Aorta (tissue), 5 donors: Measurements from ENCODE around the gene UBR1. TPM values are rescaled to one million over a fixed set of nuclear protein-coding genes. Genes with fewer than 3 reads are reported as not detected.
A peak's percentile ranks its signal among the peaks of the same experiment; 100 is the strongest.

Source experiments
- ATAC-seq: fragments of 200-7000 bp; cut with Tn5 transposase; one replicate; pipeline ENCODE4 v1.9.1; 2022; ENCODE audit warnings: moderate library complexity; ENCODE audit not compliant: low FRiP score
- DNase-seq, 2 donors: peaks; one replicate each; pipeline ENCODE4 v3.0.0-alpha.2; 2020
- H3K27ac ChIP-seq, 2 donors: one replicate each; pipeline ENCODE4 v1.5.1; 2013; ENCODE audit warnings: low read length in 2 of 2, mild to moderate bottlenecking in 2 of 2, moderate library complexity in 2 of 2, control low read depth in 1 of 2, inconsistent platforms in 1 of 2, low read depth in 1 of 2
- H3K27me3 ChIP-seq, 2 donors: one replicate each; pipeline ENCODE4 v1.6.1; 2013; ENCODE audit warnings: control low read depth in 1 of 2, low read length in 1 of 2, mild to moderate bottlenecking in 1 of 2, moderate library complexity in 1 of 2; ENCODE audit not compliant: insufficient read depth in 2 of 2, control insufficient read depth in 1 of 2
- H3K36me3 ChIP-seq, 2 donors: one replicate each; pipeline ENCODE4 v1.6.1; 2013; ENCODE audit warnings: control low read depth in 1 of 2, low read length in 1 of 2, mild to moderate bottlenecking in 1 of 2; ENCODE audit not compliant: insufficient read depth in 2 of 2, control insufficient read depth in 1 of 2
- H3K4me1 ChIP-seq, 2 donors: one replicate each; pipeline ENCODE4 v1.6.1; 2013; ENCODE audit warnings: low read length in 2 of 2, control low read depth in 1 of 2, mild to moderate bottlenecking in 1 of 2, moderate library complexity in 1 of 2; ENCODE audit not compliant: insufficient read depth in 2 of 2, control insufficient read depth in 1 of 2
- H3K4me3 ChIP-seq, 2 donors: one replicate each; pipeline ENCODE4 v1.5.1; 2013; ENCODE audit warnings: low read length in 2 of 2, control low read depth in 1 of 2, mild to moderate bottlenecking in 1 of 2
- H3K9me3 ChIP-seq: one replicate; pipeline ENCODE4 v1.6.1; 2013; ENCODE audit warnings: mild to moderate bottlenecking, low read length; ENCODE audit not compliant: control insufficient read depth
- WGBS, 2 donors: extraction: QIAGEN DNeasy Blood & Tissue Kit; methylation state at CpG; one replicate each; pipeline ENCODE4 v1.1.7; 2013; 5-methylcytosine and 5-hydroxymethylcytosine counted together
- intact Hi-C, 2 donors: fragments of 100-400 bp; cut with DNase I; formaldehyde crosslinking; loops; one replicate each; pipeline versions ENCODE4 v1.14.2 to v1.15.0; 2022
- polyA plus RNA-seq, 2 donors: library from polyadenylated mRNA; stranded (reverse); fragments of 200-250 nt; gene quantifications; one replicate each; pipeline ENCODE4 v1.2.3, GENCODE V29; 2013
- total RNA-seq, 2 donors: library from RNA; stranded (reverse); fragmentation: NEBNext Ultra II Directional; extraction: Animal tissue kit (Norgen Biotek cat#: 25700); gene quantifications; one replicate each; pipeline ENCODE4 v1.2.1, GENCODE V29; 2021
- donor health status: healthy with polysubstance abuse.
- donor health status: Bipolar disorder and iron deficiency.
- donor health status: DM: no; HTN: no; CAD: no.
- donor health status: DM: no; HTN: no; CAD: no.
- donor health status: DM: yes; HTN: yes; CAD: no.

The UBR1 gene
- total and polyA plus RNA-seq, 4 donors, result 4.0 to 43.7 (median 25.0) TPM

DNA sequence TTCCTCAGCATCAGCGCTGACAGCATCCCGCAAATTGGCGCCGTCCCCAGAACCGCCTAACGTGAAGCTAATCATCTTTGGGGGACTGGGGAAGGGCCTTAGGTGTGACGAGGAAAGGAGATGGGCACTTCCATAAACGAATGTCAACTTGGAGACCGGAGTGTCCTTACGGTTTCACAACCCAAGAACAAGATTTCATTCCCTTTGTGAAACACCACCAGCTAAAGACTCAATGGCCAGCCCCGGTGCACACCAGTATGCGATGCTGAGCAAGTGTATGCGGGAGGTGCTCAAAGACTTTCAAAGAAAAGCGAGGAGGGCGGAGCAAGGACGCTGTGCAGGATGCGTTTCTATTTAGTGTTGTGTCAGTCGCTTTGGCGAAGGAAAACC, 184.5 kb downstream of the UBR1 start:
- peak; percentile 51 for ATAC-seq
- H3K36me3 ChIP-seq, result no peaks in the 10 kb centered on the region
- H3K27ac ChIP-seq, result peak overlapping the region in 1 of 2 donors; percentile 66
- WGBS, 2 donors, result 2 to 3% methylated on average over 19 of the region's 19 CpGs
- DNase-seq, result peak in 1 of 2 donors; percentile 50
- peak overlapping the region; percentile 44 to 73 for H3K4me3 ChIP-seq
- intact Hi-C loops, result loop anchor here (5.0 kb wide), 1 partner anchor 119 kb away; no protein-coding TSS in a partner anchor
- no peaks in the 10 kb centered on the region for H3K27me3 ChIP-seq
- peaks cover 0 to 4% of the 10 kb centered on the region in 2 donors for H3K4me1 ChIP-seq
- no peaks in the 10 kb centered on the region for H3K9me3 ChIP-seq

GRCh38 chr15:42920519-42921341, 185.1 kb downstream of the UBR1 start, which contains the start of gene TTBK2:
TSS of gene TTBK2 (minus strand) at chr15:42920778. CDS start at chr15:42878617, 42,161 bp downstream.
- H3K4me1 ChIP-seq, result peaks cover 0 to 4% of the 10 kb centered on the region in 2 donors
- H3K27me3 ChIP-seq, result no peaks in the 10 kb centered on the region
- peak; percentile 99 for ATAC-seq
- no peaks in the 10 kb centered on the region for H3K9me3 ChIP-seq
- H3K27ac ChIP-seq, result peak within 1 kb of the TSS; percentile 49 to 66
- WGBS, 2 donors, result 0% methylated on average over 49 to 72 of the region's 72 CpGs
- DNase-seq, result peak; percentile 99
- intact Hi-C loops, result loop anchor here (5.0 kb wide), 1 partner anchor 118 kb away; no protein-coding TSS in a partner anchor
- no peaks in the 10 kb centered on the region for H3K36me3 ChIP-seq
- peak within 1 kb of the TSS; percentile 73 to 86 for H3K4me3 ChIP-seq

- H3K4me1 ChIP-seq, result peaks cover 0 to 4% of the 10 kb centered on the region in 2 donors
- peak overlapping the region; percentile 48 to 49 for H3K27ac ChIP-seq
- ATAC-seq (peak; percentile 61), DNase-seq (peak; percentile 68 to 82)
- no peaks in the 10 kb centered on the region for H3K36me3 ChIP-seq
- no peaks in the 10 kb centered on the region for H3K9me3 ChIP-seq
- H3K27me3 ChIP-seq, result no peaks in the 10 kb centered on the region
- 1% methylated on average over 37 to 40 of the region's 40 CpGs for WGBS, 2 donors
- peak overlapping the region; percentile 73 to 86 for H3K4me3 ChIP-seq
- intact Hi-C loops, result loop anchor here (5.0 kb wide), 1 partner anchor 118 kb away; no protein-coding TSS in a partner anchor
Observed at GRCh38 chr15:42919799-42920518, 185.9 kb downstream of the UBR1 start.

DNA sequence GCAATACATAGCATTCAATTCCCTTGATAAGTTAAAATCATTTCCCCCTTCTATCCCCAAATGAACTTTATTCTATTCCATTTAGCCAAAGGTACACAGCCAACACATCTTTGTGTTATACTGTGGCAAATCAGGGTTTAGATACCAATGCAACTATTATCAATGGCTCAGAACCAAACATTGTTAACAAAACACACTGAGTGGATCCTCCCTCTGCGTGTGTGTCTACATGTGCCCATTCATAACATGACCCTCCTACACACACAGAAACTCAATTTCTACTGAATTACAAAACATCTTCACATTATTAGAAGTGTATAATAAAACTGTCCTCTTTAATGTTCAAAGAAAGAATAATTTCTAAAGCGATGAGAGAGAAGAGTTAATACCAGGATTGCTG, 186.5 kb downstream of the UBR1 start:
- 19 to 21% methylated on average over 2 of the region's 2 CpGs for WGBS, 2 donors
- intact Hi-C loops, result no loop called here

DNA sequence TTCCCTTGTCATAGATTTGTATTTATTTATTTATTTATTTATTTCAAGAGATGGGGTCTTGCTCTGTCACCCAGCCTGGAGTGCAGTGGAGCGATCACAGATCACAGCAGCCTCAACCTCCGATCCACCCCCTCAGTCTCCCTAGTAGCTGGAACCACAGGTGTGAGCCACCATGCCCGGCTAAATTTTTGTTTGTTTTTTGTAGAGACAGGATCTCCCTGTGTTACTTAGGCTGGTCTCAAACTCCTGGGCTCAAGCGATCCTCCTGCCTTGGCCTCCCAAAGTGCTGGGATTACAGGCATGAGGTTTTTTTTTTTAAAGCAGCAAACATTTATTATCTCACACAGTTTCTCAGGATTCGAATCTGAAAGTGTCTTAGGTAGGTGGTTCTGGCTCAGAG, 187.8 kb downstream of the UBR1 start:
- H3K4me1 ChIP-seq, result peaks cover 0 to 4% of the 10 kb centered on the region in 2 donors
- no peaks in the 10 kb centered on the region for H3K36me3 ChIP-seq
- WGBS, 2 donors, result 84 to 86% methylated on average over 5 of the region's 5 CpGs
- H3K27me3 ChIP-seq, result no peaks in the 10 kb centered on the region
- intact Hi-C loops, result no loop called here
- H3K27ac ChIP-seq, result no peak overlapping the region
- H3K9me3 ChIP-seq, result no peaks in the 10 kb centered on the region
- DNase-seq, result no peak
- no peak for ATAC-seq
- no peak overlapping the region for H3K4me3 ChIP-seq

More for the DNA sequence above, 186.5 kb downstream of the UBR1 start:
- Histone ChIP-seq H3K27ac (no peak overlapping the region), H3K27me3 (no peaks in the 10 kb centered on the region), H3K9me3 (no peaks in the 10 kb centered on the region), H3K36me3 (no peaks in the 10 kb centered on the region), H3K4me1 (peaks cover 0 to 4% of the 10 kb centered on the region in 2 donors), H3K4me3 (peak overlapping the region; percentile 73 to 86)
- DNase-seq (no peak), ATAC-seq (no peak)

GRCh38 chr15:42915654-42916315, 190.1 kb downstream of the UBR1 start:
- Histone ChIP-seq H3K4me3 (no peak overlapping the region), H3K27ac (no peak overlapping the region), H3K9me3 (no peaks in the 10 kb centered on the region), H3K27me3 (no peaks in the 10 kb centered on the region), H3K4me1 (peaks cover 0 to 4% of the 10 kb centered on the region in 2 donors), H3K36me3 (no peaks in the 10 kb centered on the region)
- ATAC-seq (no peak), DNase-seq (no peak)
- intact Hi-C loops, result no loop called here
- WGBS, 2 donors, result 85% methylated on average over 3 of the region's 3 CpGs

DNA sequence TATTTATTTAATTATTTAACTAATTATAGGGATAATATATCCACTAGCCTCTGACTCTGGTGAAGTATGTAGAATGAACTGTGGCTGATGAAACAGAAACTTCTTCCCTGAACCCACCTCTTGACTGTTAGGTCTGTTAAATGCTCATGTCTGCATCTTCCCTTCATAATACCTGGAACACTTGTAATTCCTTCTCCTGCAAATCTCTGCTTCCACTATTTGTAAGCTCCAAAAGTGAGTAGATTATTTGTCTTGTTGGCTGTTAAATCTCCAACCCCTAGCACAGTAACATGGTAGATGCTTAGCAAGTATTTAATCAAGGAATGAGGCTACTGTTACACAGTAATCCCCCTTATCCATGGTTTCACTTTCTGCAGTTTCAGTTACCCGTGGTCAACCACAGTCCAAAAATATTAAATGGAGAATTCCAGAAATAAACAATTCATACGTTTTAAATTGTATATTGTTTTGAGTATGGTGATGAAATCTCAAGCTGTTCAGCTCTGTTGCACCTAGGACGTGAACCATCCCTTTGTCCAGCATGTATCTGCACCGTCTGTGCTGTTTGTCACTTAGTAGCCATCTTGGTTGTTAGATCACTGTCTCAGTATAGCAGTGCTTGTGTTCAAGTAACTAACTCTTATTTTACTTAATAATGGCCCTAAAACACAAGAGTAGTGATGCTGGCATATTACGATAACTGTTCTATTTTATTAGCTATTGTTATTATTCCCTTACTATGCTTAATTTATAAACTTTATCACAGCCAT, 190.9 kb downstream of the UBR1 start:
- DNase-seq, result no peak
- H3K9me3 ChIP-seq, result no peaks in the 10 kb centered on the region
- ATAC-seq, result no peak
- peaks cover 0 to 4% of the 10 kb centered on the region in 2 donors for H3K4me1 ChIP-seq
- intact Hi-C loops, result no loop called here
- no peak overlapping the region for H3K27ac ChIP-seq
- no peak overlapping the region for H3K4me3 ChIP-seq
- no peaks in the 10 kb centered on the region for H3K36me3 ChIP-seq
- H3K27me3 ChIP-seq, result no peaks in the 10 kb centered on the region
- 76 to 79% methylated on average over 5 of the region's 5 CpGs for WGBS, 2 donors
